Aorta (tissue), 5 donors: Measurements from ENCODE around the gene KANSL1. TPM values are rescaled to one million over a fixed set of nuclear protein-coding genes. Genes with fewer than 3 reads are reported as not detected.

Experiments
- ATAC-seq: fragments of 200-7000 bp; cut with Tn5 transposase; one replicate; pipeline ENCODE4 v1.9.1; 2022; ENCODE audit warnings: moderate library complexity; ENCODE audit not compliant: low FRiP score
- DNase-seq, 2 donors: peaks; one replicate each; pipeline ENCODE4 v3.0.0-alpha.2; 2020
- H3K27ac ChIP-seq, 2 donors: one replicate each; pipeline ENCODE4 v1.5.1; 2013; ENCODE audit warnings: low read length in 2 of 2, mild to moderate bottlenecking in 2 of 2, moderate library complexity in 2 of 2, control low read depth in 1 of 2, inconsistent platforms in 1 of 2, low read depth in 1 of 2
- H3K27me3 ChIP-seq, 2 donors: one replicate each; pipeline ENCODE4 v1.6.1; 2013; ENCODE audit warnings: control low read depth in 1 of 2, low read length in 1 of 2, mild to moderate bottlenecking in 1 of 2, moderate library complexity in 1 of 2; ENCODE audit not compliant: insufficient read depth in 2 of 2, control insufficient read depth in 1 of 2
- H3K36me3 ChIP-seq, 2 donors: one replicate each; pipeline ENCODE4 v1.6.1; 2013; ENCODE audit warnings: control low read depth in 1 of 2, low read length in 1 of 2, mild to moderate bottlenecking in 1 of 2; ENCODE audit not compliant: insufficient read depth in 2 of 2, control insufficient read depth in 1 of 2
- H3K4me1 ChIP-seq, 2 donors: one replicate each; pipeline ENCODE4 v1.6.1; 2013; ENCODE audit warnings: low read length in 2 of 2, control low read depth in 1 of 2, mild to moderate bottlenecking in 1 of 2, moderate library complexity in 1 of 2; ENCODE audit not compliant: insufficient read depth in 2 of 2, control insufficient read depth in 1 of 2
- H3K4me3 ChIP-seq, 2 donors: one replicate each; pipeline ENCODE4 v1.5.1; 2013; ENCODE audit warnings: low read length in 2 of 2, control low read depth in 1 of 2, mild to moderate bottlenecking in 1 of 2
- H3K9me3 ChIP-seq: one replicate; pipeline ENCODE4 v1.6.1; 2013; ENCODE audit warnings: mild to moderate bottlenecking, low read length; ENCODE audit not compliant: control insufficient read depth
- WGBS, 2 donors: extraction: QIAGEN DNeasy Blood & Tissue Kit; methylation state at CpG; one replicate each; pipeline ENCODE4 v1.1.7; 2013; 5-methylcytosine and 5-hydroxymethylcytosine counted together
- intact Hi-C, 2 donors: fragments of 100-400 bp; cut with DNase I; formaldehyde crosslinking; loops; one replicate each; pipeline versions ENCODE4 v1.14.2 to v1.15.0; 2022
- polyA plus RNA-seq, 2 donors: library from polyadenylated mRNA; stranded (reverse); fragments of 200-250 nt; gene quantifications; one replicate each; pipeline ENCODE4 v1.2.3, GENCODE V29; 2013
- total RNA-seq, 2 donors: library from RNA; stranded (reverse); fragmentation: NEBNext Ultra II Directional; extraction: Animal tissue kit (Norgen Biotek cat#: 25700); gene quantifications; one replicate each; pipeline ENCODE4 v1.2.1, GENCODE V29; 2021
- donor health status: healthy with polysubstance abuse.
- donor health status: Bipolar disorder and iron deficiency.
- donor health status: DM: no; HTN: no; CAD: no.
- donor health status: DM: no; HTN: no; CAD: no.
- donor health status: DM: yes; HTN: yes; CAD: no.

KANSL1 gene
- total and polyA plus RNA-seq, 4 donors, result 6.5 to 109 (median 56.4) TPM

GRCh38 chr17:46205975-46206374, 12.7 kb upstream of the KANSL1 start:
- Histone ChIP-seq H3K27ac (no peak overlapping the region), H3K36me3 (peaks cover 0 to 2% of the 10 kb centered on the region in 2 donors), H3K4me3 (no peak overlapping the region), H3K4me1 (no peaks in the 10 kb centered on the region), H3K27me3 (no peaks in the 10 kb centered on the region), H3K9me3 (no peaks in the 10 kb centered on the region)
- intact Hi-C loops, result no loop called here
- DNase-seq, result no peak
- ATAC-seq, result no peak

- WGBS, 2 donors, result 47 to 60% methylated on average over 2 of the region's 2 CpGs
- intact Hi-C loops, result no loop called here
- H3K4me1 ChIP-seq, result no peaks in the 10 kb centered on the region
- ATAC-seq (no peak), DNase-seq (no peak)
- no peaks in the 10 kb centered on the region for H3K27me3 ChIP-seq
- no peak overlapping the region for H3K27ac ChIP-seq
- H3K36me3 ChIP-seq, result peaks cover 0 to 2% of the 10 kb centered on the region in 2 donors
- no peaks in the 10 kb centered on the region for H3K9me3 ChIP-seq
- H3K4me3 ChIP-seq, result no peak overlapping the region
Measured at GRCh38 chr17:46202424-46202823, 9.2 kb upstream of the KANSL1 start.

DNA sequence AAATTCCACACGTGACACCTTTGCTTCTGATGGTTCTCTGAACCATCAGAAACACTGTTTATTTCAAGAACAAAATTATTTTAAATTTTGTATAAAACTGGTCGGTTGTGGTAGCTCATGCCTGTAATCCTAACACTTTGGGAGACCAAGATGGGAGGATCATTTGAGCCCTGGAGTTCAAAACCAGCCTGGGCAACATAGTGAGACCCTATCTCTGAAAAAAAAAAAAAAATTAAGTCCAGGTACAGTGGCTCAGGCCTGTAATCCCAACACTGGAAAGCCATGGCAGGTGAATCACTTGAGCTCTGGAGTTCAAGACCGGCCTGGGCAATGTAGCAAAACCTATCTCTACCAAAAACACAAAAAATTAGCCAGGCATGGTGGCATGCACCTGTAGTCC, 8.3 kb upstream of the KANSL1 start:
- Histone ChIP-seq H3K4me3 (no peak overlapping the region), H3K36me3 (peaks cover 0 to 2% of the 10 kb centered on the region in 2 donors), H3K4me1 (peaks cover 0 to 2% of the 10 kb centered on the region in 2 donors), H3K27ac (no peak overlapping the region), H3K27me3 (no peaks in the 10 kb centered on the region), H3K9me3 (no peaks in the 10 kb centered on the region)
- ATAC-seq (no peak), DNase-seq (no peak)
- intact Hi-C loops, result no loop called here
- 92 to 96% methylated on average over 3 of the region's 3 CpGs for WGBS, 2 donors

- intact Hi-C loops, result no loop called here
- peaks cover 0 to 2% of the 10 kb centered on the region in 2 donors for H3K4me1 ChIP-seq
- H3K27ac ChIP-seq, result no peak overlapping the region
- H3K9me3 ChIP-seq, result no peaks in the 10 kb centered on the region
- ATAC-seq, result no peak
- no peak for DNase-seq
- no peaks in the 10 kb centered on the region for H3K27me3 ChIP-seq
- WGBS, 2 donors, result 84 to 89% methylated on average over 7 of the region's 7 CpGs
- no peaks in the 10 kb centered on the region for H3K36me3 ChIP-seq
- H3K4me3 ChIP-seq, result no peak overlapping the region
Measured at GRCh38 chr17:46200197-46200596, 7.0 kb upstream of the KANSL1 start.

GRCh38 chr17:46199379-46199778, 6.2 kb upstream of the KANSL1 start:
- intact Hi-C loops, result no loop called here
- no peak overlapping the region for H3K27ac ChIP-seq

GRCh38 chr17:46198233-46198632, 5.0 kb upstream of the KANSL1 start:
- no peaks in the 10 kb centered on the region for H3K9me3 ChIP-seq
- H3K4me1 ChIP-seq, result peaks cover 0 to 2% of the 10 kb centered on the region in 2 donors
- no peaks in the 10 kb centered on the region for H3K27me3 ChIP-seq
- intact Hi-C loops, result no loop called here
- peak overlapping the region in 1 of 2 donors; percentile 67 for H3K27ac ChIP-seq
- no peak overlapping the region for H3K4me3 ChIP-seq
- no peaks in the 10 kb centered on the region for H3K36me3 ChIP-seq
- 89 to 96% methylated on average over 1 of the region's 1 CpG for WGBS, 2 donors
- ATAC-seq, result no peak
- no peak for DNase-seq

More at GRCh38 chr17:46199379-46199778, 6.2 kb upstream of the KANSL1 start:
- peaks cover 0 to 2% of the 10 kb centered on the region in 2 donors for H3K4me1 ChIP-seq
- H3K9me3 ChIP-seq, result no peaks in the 10 kb centered on the region
- DNase-seq (no peak), ATAC-seq (no peak)
- H3K27me3 ChIP-seq, result no peaks in the 10 kb centered on the region
- no peak overlapping the region for H3K4me3 ChIP-seq
- H3K36me3 ChIP-seq, result no peaks in the 10 kb centered on the region

DNA sequence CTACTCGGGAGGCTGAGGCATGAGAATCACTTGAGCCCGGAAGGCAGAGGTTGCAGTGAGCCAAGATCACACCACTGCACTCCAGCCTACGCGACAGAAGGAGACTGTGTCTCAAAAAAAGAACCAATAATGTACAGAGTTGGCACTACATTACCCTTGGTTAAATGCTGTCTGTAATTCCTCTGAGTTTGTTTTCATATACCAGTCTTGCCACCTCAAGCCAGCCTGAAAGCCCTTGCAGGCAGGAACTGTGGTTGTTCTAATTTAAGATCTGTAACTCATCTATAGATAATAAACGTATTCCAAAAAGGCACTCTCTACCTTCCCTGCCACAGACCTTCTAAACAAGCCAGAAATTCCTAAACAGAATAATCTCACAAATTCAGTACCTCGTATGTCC, 4.3 kb upstream of the KANSL1 start:
- peaks cover 0 to 2% of the 10 kb centered on the region in 2 donors for H3K4me1 ChIP-seq

DNA sequence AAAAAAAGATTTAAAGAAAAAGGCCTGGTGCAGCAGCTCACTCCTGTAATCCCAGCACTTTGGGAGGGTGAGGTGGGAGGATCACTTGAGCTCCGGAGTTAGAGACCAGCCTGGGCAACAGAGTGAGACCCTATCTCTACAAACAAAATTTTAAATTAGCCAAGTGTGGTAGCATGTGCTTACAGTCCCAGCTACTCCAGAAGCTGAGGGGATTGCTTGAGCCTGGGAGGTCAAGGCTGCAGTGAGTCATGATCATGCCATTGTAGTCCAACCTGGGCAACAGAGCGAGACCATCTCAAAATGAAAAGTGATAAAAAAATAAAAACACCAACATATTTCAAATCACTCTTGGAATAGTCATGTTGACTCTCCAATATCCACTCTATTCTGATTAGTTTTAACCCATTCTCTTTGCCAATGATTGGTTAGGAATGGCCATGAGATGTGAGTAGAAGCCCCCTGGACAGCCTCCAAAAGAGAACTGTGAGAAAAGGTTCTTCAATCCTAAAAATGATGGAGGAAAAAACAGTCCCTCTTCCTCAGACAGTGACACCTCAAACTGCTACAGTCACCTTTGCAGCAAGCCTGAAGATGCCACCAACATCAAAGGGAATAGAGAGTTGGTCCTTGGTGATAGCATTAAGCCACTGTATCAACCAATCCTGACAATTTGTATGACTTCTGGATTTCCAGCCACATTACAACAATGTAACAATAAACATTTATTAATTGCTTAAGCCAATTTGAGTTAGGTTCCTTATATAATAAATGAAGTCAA, 2.9 kb upstream of the KANSL1 start:
- 97 to 99% methylated on average over 2 of the region's 2 CpGs for WGBS, 2 donors
- no peak overlapping the region for H3K4me3 ChIP-seq
- H3K9me3 ChIP-seq, result no peaks in the 10 kb centered on the region
- ATAC-seq, result no peak
- DNase-seq, result no peak
- intact Hi-C loops, result no loop called here
- no peaks in the 10 kb centered on the region for H3K27me3 ChIP-seq
- no peak overlapping the region for H3K27ac ChIP-seq
- H3K36me3 ChIP-seq, result no peaks in the 10 kb centered on the region
- H3K4me1 ChIP-seq, result peaks cover 0 to 5% of the 10 kb centered on the region in 2 donors

More for the DNA sequence above, 4.3 kb upstream of the KANSL1 start:
- Histone ChIP-seq H3K4me3 (no peak overlapping the region), H3K27ac (peak overlapping the region in 1 of 2 donors; percentile 25), H3K9me3 (no peaks in the 10 kb centered on the region), H3K27me3 (no peaks in the 10 kb centered on the region), H3K36me3 (no peaks in the 10 kb centered on the region)
- ATAC-seq, result no peak
- 60 to 67% methylated on average over 6 of the region's 6 CpGs for WGBS, 2 donors
- DNase-seq, result no peak
- intact Hi-C loops, result no loop called here

DNA sequence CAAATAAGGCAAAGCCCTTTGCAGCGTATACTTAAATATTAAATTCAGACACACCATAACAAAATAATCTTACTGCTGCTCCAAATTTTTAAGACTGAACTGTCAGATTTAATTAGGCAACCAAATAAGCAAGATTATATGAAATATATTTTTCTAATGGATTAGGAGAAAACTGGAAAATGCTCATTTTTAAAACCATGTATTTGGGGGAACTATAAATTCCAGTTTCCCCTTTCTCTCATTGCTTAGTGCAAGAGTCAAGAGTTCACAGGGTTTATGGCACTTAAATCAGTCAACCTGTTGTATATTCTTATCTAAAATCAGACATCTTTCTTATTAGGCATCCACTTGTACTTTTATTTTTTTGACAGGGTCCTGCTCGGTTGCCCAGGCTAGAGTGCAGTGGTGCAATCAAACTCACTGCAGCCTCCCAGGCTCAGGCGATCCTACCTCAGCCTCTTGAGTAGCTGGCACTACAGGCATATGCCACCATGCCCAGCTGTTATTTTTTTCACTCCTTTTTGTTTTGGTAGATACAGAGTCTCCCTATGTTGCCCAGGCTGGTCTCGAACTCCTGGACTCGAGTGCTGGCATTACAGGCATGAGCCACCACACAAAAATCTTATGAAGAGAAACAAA, 2.1 kb upstream of the KANSL1 start:
- peaks cover 0 to 5% of the 10 kb centered on the region in 2 donors for H3K4me1 ChIP-seq
- H3K9me3 ChIP-seq, result no peaks in the 10 kb centered on the region
- DNase-seq, result no peak
- no peak overlapping the region for H3K4me3 ChIP-seq
- 57 to 62% methylated on average over 5 of the region's 5 CpGs for WGBS, 2 donors
- intact Hi-C loops, result no loop called here
- H3K27ac ChIP-seq, result no peak overlapping the region
- H3K27me3 ChIP-seq, result no peaks in the 10 kb centered on the region
- no peaks in the 10 kb centered on the region for H3K36me3 ChIP-seq
- ATAC-seq, result no peak
